HepG2 (cell line): Measurements from ENCODE around the gene SND1.

Experiments
- CTCF ChIP-seq: sonication (generic); formaldehyde crosslinking; IDR thresholded peaks from 2 replicates; pipeline ENCODE4 v1.5.0; 2020; ENCODE audit warnings: mild to moderate bottlenecking, missing genetic modification reagents, moderate library complexity
- SRY ChIP-seq: sonication (generic); formaldehyde crosslinking; IDR thresholded peaks from 2 replicates; pipeline ENCODE4 v1.8.0; 2022; ENCODE audit warnings: mild to moderate bottlenecking, missing genetic modification reagents
- STAT5B ChIP-seq: sonication (generic); formaldehyde crosslinking; IDR thresholded peaks from 2 replicates; pipeline ENCODE4 v1.4.0; 2020; ENCODE audit warnings: missing genetic modification reagents
- WIZ ChIP-seq: sonication (generic); formaldehyde crosslinking; IDR thresholded peaks from 2 replicates; pipeline ENCODE4 v1.5.1; 2020; ENCODE audit warnings: mild to moderate bottlenecking, missing genetic modification reagents
- ZSCAN20 ChIP-seq: sonication (generic); formaldehyde crosslinking; IDR thresholded peaks from 2 replicates; pipeline ENCODE4 v1.4.0; 2020; ENCODE audit warnings: missing genetic modification reagents, mild to moderate bottlenecking, borderline replicate concordance
- TF ChIP-seq, protein P1 (sequence below): sonication (generic); formaldehyde crosslinking; IDR thresholded peaks from 2 replicates; pipeline ENCODE4 v1.8.1; 2023; ENCODE audit warnings: mild to moderate bottlenecking, missing genetic modification reagents, borderline replicate concordance

GRCh38 chr7:127667017-127667670 is 15.2 kb downstream of the SND1 start:
- TF ChIP-seq STAT5B, result no peak
- TF ChIP-seq SRY (CRISPR knock-in tag), result no peak
- no peak for TF ChIP-seq CTCF (CRISPR knock-in tag)
- TF ChIP-seq, protein P1, sequence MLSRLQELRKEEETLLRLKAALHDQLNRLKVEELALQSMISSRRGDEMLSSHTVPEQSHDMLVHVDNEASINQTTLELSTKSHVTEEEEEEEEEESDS (CRISPR knock-in tag), result no peak
- no peak for TF ChIP-seq ZSCAN20
- TF ChIP-seq WIZ (CRISPR knock-in tag), result no peak
